ENCODE data around the gene EPS8.
A peak's percentile ranks its signal among the peaks of the same experiment; 100 is the strongest.

EPS8 gene

DNA sequence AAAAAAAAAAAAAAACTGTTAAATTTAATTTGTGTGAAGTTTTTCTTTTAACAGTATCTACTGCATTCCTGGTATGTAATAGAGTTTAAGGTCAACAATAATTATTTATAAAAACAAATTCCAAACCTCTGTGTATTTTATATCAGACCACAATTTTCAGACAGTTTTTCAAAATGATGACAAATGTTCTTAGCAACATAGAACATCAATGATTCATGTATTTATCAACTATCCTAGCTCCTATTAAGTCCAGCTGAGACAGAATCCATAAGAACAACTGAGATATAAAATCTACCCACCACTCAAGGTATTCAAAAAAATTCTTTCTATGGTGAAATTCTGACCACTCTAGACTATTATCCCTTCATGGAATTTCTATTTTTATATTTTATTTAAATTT is 144.5 kb downstream of the EPS8 start:
- H2AFZ ChIP-seq (ENCODE audit: low read length) = no peak overlapping the region
- H3K4me1 ChIP-seq (ENCODE audit: control insufficient read depth in 2 of 2, insufficient read depth in 1 of 2, low read depth in 1 of 2, low read length in 2 of 2) = no peaks in the 10 kb centered on the region
- no peak overlapping the region for H2AK5ac ChIP-seq (ENCODE audit: low read depth, low read length)
- H3K9ac ChIP-seq (ENCODE audit: low read depth, low read length, poor library complexity) = no peak overlapping the region
- no peak overlapping the region for H4K8ac ChIP-seq (ENCODE audit: low read depth, low read length)
- peaks cover 0 to 69% of the 10 kb centered on the region in 2 donors for H3K36me3 ChIP-seq (replicated peaks in 1 of 2; ENCODE audit: control insufficient read depth in 2 of 2, insufficient read depth in 2 of 2, low read length in 2 of 2)
- H2BK120ac ChIP-seq (ENCODE audit: low read depth, low read length) = no peak overlapping the region
- H3K4ac ChIP-seq (ENCODE audit: low read length) = no peak overlapping the region
- H3K4me2 ChIP-seq (ENCODE audit: insufficient read depth, low read length, poor library complexity, severe bottlenecking) = no peak overlapping the region
- no peak for DNase-seq (ENCODE audit: low spot score)
- no peak overlapping the region for H2BK12ac ChIP-seq (ENCODE audit: low read length)
- H3K4me3 ChIP-seq (ENCODE audit: low read length in 2 of 2) = no peak overlapping the region
- H3K9me3 ChIP-seq (replicated peaks in 1 of 2; ENCODE audit: control insufficient read depth in 2 of 2, insufficient read depth in 1 of 2, low read depth in 1 of 2, low read length in 2 of 2) = peaks cover 2 to 7% of the 10 kb centered on the region in 2 donors
- H3K79me1 ChIP-seq (ENCODE audit: low read depth, low read length) = no peaks in the 10 kb centered on the region
- no peaks in the 10 kb centered on the region for H3K27me3 ChIP-seq (ENCODE audit: control insufficient read depth in 3 of 3, insufficient read depth in 3 of 3, low read depth in 1 of 3, low read length in 3 of 3)
- H4K91ac ChIP-seq (ENCODE audit: low read depth, low read length, poor library complexity) = no peak overlapping the region
- no peak overlapping the region for H3K23ac ChIP-seq (ENCODE audit: low read depth, low read length, poor library complexity)
- H3K27ac ChIP-seq (replicated peaks; ENCODE audit: low read length) = no peak overlapping the region
- no peak overlapping the region for H2BK15ac ChIP-seq (ENCODE audit: low read length)
- H2BK5ac ChIP-seq (ENCODE audit: low read length) = no peak overlapping the region
- no peak overlapping the region for H3K18ac ChIP-seq (ENCODE audit: low read length)
- no peak overlapping the region for H3K14ac ChIP-seq (ENCODE audit: low read length)

DNA sequence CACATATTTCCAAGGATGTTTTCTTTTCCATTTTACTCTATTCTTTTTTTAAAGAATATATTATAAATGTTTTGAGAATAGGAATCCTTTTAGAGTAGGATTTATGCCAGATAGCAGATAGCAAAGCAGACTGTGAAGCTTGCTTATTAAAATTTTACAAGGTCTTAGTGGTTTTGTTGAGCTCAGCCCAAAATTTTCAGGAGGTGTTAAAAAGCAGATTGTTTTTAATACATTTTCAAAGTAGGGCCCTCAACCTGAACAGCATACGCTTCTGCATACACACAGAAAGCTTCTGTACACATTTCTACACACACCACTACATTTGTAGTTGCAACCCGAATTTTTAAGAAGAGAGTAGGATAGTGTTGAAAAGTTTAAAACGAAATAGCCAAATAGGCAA is 151.0 kb downstream of the EPS8 start:
- no peak for DNase-seq (ENCODE audit: low spot score)
- Histone ChIP-seq H2BK120ac (ENCODE audit: low read depth, low read length) (no peak overlapping the region), H3K79me1 (ENCODE audit: low read depth, low read length) (no peaks in the 10 kb centered on the region), H2AFZ (ENCODE audit: low read length) (no peak overlapping the region), H3K18ac (ENCODE audit: low read length) (no peak overlapping the region), H3K27me3 (ENCODE audit: control insufficient read depth in 3 of 3, insufficient read depth in 3 of 3, low read depth in 1 of 3, low read length in 3 of 3) (no peaks in the 10 kb centered on the region), H4K8ac (ENCODE audit: low read depth, low read length) (no peak overlapping the region), H3K4me1 (ENCODE audit: control insufficient read depth in 2 of 2, insufficient read depth in 1 of 2, low read depth in 1 of 2, low read length in 2 of 2) (peaks cover 1 to 3% of the 10 kb centered on the region in 2 donors), H3K4me2 (ENCODE audit: insufficient read depth, low read length, poor library complexity, severe bottlenecking) (no peak overlapping the region), H3K36me3 (replicated peaks in 1 of 2; ENCODE audit: control insufficient read depth in 2 of 2, insufficient read depth in 2 of 2, low read length in 2 of 2) (peaks cover 0 to 46% of the 10 kb centered on the region in 2 donors), H3K23ac (ENCODE audit: low read depth, low read length, poor library complexity) (no peak overlapping the region), H2AK5ac (ENCODE audit: low read depth, low read length) (no peak overlapping the region), H3K27ac (replicated peaks; ENCODE audit: low read length) (no peak overlapping the region), H2BK15ac (ENCODE audit: low read length) (no peak overlapping the region), H3K9ac (ENCODE audit: low read depth, low read length, poor library complexity) (no peak overlapping the region), H3K4me3 (ENCODE audit: low read length in 2 of 2) (no peak overlapping the region), H3K4ac (ENCODE audit: low read length) (no peak overlapping the region), H3K14ac (ENCODE audit: low read length) (no peak overlapping the region), H4K91ac (ENCODE audit: low read depth, low read length, poor library complexity) (no peak overlapping the region), H2BK5ac (ENCODE audit: low read length) (no peak overlapping the region), H3K9me3 (replicated peaks in 1 of 2; ENCODE audit: control insufficient read depth in 2 of 2, insufficient read depth in 1 of 2, low read depth in 1 of 2, low read length in 2 of 2) (no peaks in the 10 kb centered on the region), H2BK12ac (ENCODE audit: low read length) (no peak overlapping the region)
- WGBS, 2 donors (ENCODE audit: extremely low coverage in 2 of 2, insufficient read length in 2 of 2, insufficient replicate concordance in 1 of 2) = no CpG with 5 or more reads among the region's 3 CpGs

GRCh38 chr12:15636060-15636890 is 152.9 kb downstream of the EPS8 start:
- no CpG with 5 or more reads among the region's 1 CpG for WGBS, 2 donors (ENCODE audit: extremely low coverage in 2 of 2, insufficient read length in 2 of 2, insufficient replicate concordance in 1 of 2)
- no peak overlapping the region for H3K27ac ChIP-seq (replicated peaks; ENCODE audit: low read length)
- no peak overlapping the region for H2BK120ac ChIP-seq (ENCODE audit: low read depth, low read length)

GRCh38 chr12:15634010-15634683 is 155.0 kb downstream of the EPS8 start:
- Histone ChIP-seq H3K9me3 (replicated peaks in 1 of 2; ENCODE audit: control insufficient read depth in 2 of 2, insufficient read depth in 1 of 2, low read depth in 1 of 2, low read length in 2 of 2) (no peaks in the 10 kb centered on the region), H3K4me3 (ENCODE audit: low read length in 2 of 2) (no peak overlapping the region), H3K4me2 (ENCODE audit: insufficient read depth, low read length, poor library complexity, severe bottlenecking) (no peak overlapping the region), H4K8ac (ENCODE audit: low read depth, low read length) (no peak overlapping the region), H2AK5ac (ENCODE audit: low read depth, low read length) (no peak overlapping the region), H2BK12ac (ENCODE audit: low read length) (no peak overlapping the region), H3K27me3 (ENCODE audit: control insufficient read depth in 3 of 3, insufficient read depth in 3 of 3, low read depth in 1 of 3, low read length in 3 of 3) (no peaks in the 10 kb centered on the region), H2BK15ac (ENCODE audit: low read length) (no peak overlapping the region), H3K18ac (ENCODE audit: low read length) (no peak overlapping the region), H3K79me1 (ENCODE audit: low read depth, low read length) (no peaks in the 10 kb centered on the region), H4K91ac (ENCODE audit: low read depth, low read length, poor library complexity) (no peak overlapping the region), H3K23ac (ENCODE audit: low read depth, low read length, poor library complexity) (no peak overlapping the region), H3K27ac (replicated peaks; ENCODE audit: low read length) (peak overlapping the region; percentile 33), H3K4me1 (ENCODE audit: control insufficient read depth in 2 of 2, insufficient read depth in 1 of 2, low read depth in 1 of 2, low read length in 2 of 2) (peaks cover 6 to 25% of the 10 kb centered on the region in 2 donors), H2BK5ac (ENCODE audit: low read length) (no peak overlapping the region), H3K14ac (ENCODE audit: low read length) (no peak overlapping the region), H2AFZ (ENCODE audit: low read length) (no peak overlapping the region), H3K36me3 (replicated peaks in 1 of 2; ENCODE audit: control insufficient read depth in 2 of 2, insufficient read depth in 2 of 2, low read length in 2 of 2) (peaks cover 2 to 16% of the 10 kb centered on the region in 2 donors), H2BK120ac (ENCODE audit: low read depth, low read length) (no peak overlapping the region), H3K4ac (ENCODE audit: low read length) (no peak overlapping the region), H3K9ac (ENCODE audit: low read depth, low read length, poor library complexity) (no peak overlapping the region)
- DNase-seq (ENCODE audit: low spot score) = no peak
- WGBS, 2 donors (ENCODE audit: extremely low coverage in 2 of 2, insufficient read length in 2 of 2, insufficient replicate concordance in 1 of 2) = no CpG with 5 or more reads among the region's 4 CpGs

More at GRCh38 chr12:15636060-15636890, 152.9 kb downstream of the EPS8 start:
- Histone ChIP-seq H2AFZ (ENCODE audit: low read length) (no peak overlapping the region), H3K4me1 (ENCODE audit: control insufficient read depth in 2 of 2, insufficient read depth in 1 of 2, low read depth in 1 of 2, low read length in 2 of 2) (peaks cover 4 to 7% of the 10 kb centered on the region in 2 donors), H3K18ac (ENCODE audit: low read length) (no peak overlapping the region), H4K91ac (ENCODE audit: low read depth, low read length, poor library complexity) (no peak overlapping the region), H3K4me3 (ENCODE audit: low read length in 2 of 2) (no peak overlapping the region), H3K27me3 (ENCODE audit: control insufficient read depth in 3 of 3, insufficient read depth in 3 of 3, low read depth in 1 of 3, low read length in 3 of 3) (no peaks in the 10 kb centered on the region), H3K9me3 (replicated peaks in 1 of 2; ENCODE audit: control insufficient read depth in 2 of 2, insufficient read depth in 1 of 2, low read depth in 1 of 2, low read length in 2 of 2) (no peaks in the 10 kb centered on the region), H3K79me1 (ENCODE audit: low read depth, low read length) (no peaks in the 10 kb centered on the region), H3K9ac (ENCODE audit: low read depth, low read length, poor library complexity) (no peak overlapping the region), H2AK5ac (ENCODE audit: low read depth, low read length) (no peak overlapping the region), H2BK15ac (ENCODE audit: low read length) (no peak overlapping the region), H3K4ac (ENCODE audit: low read length) (no peak overlapping the region), H4K8ac (ENCODE audit: low read depth, low read length) (no peak overlapping the region), H2BK5ac (ENCODE audit: low read length) (no peak overlapping the region), H3K23ac (ENCODE audit: low read depth, low read length, poor library complexity) (no peak overlapping the region), H3K4me2 (ENCODE audit: insufficient read depth, low read length, poor library complexity, severe bottlenecking) (no peak overlapping the region), H3K36me3 (replicated peaks in 1 of 2; ENCODE audit: control insufficient read depth in 2 of 2, insufficient read depth in 2 of 2, low read length in 2 of 2) (peaks cover 0 to 30% of the 10 kb centered on the region in 2 donors), H3K14ac (ENCODE audit: low read length) (no peak overlapping the region), H2BK12ac (ENCODE audit: low read length) (no peak overlapping the region)
- no peak for DNase-seq (ENCODE audit: low spot score)

Data from neuronal stem cell (in vitro differentiated cells).